Measurements from ENCODE around the gene SLC27A5. TPM values are rescaled to one million over a fixed set of nuclear protein-coding genes. Genes with fewer than 3 reads are reported as not detected.

The SLC27A5 gene
- total and polyA plus RNA-seq, 2 of the 13 experiments (the other 11 are each of a cell fraction or from before 2014, with no cell fraction given): 30.3 to 40.2 TPM

DNA sequence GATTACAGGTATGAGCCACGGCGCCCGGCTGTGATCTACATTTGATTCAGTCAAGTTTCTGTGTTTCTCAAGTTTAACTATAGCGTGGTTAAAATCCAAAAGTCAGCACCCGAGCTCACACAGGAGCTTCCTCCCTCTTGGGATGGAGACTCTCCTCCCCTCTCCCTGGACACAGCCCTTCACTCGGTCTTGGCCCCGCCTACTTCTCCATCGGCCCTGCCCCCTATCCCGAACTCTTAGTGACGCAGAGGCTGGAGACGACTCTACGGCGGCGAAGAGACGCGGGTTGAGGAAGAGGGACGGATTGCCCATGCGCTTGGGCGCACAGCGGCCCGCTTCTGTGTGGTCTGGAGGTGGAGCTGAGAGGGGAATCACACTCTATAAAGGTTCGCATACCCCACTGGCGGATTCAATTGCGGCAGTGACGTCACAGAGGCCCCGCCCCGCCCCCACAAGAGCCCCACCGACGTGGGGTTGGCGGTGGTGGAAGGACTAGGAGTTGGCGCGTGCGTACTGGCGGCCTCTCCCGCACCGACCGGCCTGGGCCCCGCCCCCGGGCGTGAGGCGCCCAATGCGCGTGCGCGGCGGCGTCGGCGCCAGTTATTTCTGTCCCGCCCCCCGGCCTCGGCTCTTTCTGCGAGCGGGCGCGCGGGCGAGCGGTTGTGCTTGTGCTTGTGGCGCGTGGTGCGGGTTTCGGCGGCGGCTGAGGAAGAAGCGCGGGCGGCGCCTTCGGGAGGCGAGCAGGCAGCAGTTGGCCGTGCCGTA lies 32.2 kb upstream of the SLC27A5 start, which contains the start of gene TRIM28 (continued):
- TF ChIP-seq, protein P1, sequence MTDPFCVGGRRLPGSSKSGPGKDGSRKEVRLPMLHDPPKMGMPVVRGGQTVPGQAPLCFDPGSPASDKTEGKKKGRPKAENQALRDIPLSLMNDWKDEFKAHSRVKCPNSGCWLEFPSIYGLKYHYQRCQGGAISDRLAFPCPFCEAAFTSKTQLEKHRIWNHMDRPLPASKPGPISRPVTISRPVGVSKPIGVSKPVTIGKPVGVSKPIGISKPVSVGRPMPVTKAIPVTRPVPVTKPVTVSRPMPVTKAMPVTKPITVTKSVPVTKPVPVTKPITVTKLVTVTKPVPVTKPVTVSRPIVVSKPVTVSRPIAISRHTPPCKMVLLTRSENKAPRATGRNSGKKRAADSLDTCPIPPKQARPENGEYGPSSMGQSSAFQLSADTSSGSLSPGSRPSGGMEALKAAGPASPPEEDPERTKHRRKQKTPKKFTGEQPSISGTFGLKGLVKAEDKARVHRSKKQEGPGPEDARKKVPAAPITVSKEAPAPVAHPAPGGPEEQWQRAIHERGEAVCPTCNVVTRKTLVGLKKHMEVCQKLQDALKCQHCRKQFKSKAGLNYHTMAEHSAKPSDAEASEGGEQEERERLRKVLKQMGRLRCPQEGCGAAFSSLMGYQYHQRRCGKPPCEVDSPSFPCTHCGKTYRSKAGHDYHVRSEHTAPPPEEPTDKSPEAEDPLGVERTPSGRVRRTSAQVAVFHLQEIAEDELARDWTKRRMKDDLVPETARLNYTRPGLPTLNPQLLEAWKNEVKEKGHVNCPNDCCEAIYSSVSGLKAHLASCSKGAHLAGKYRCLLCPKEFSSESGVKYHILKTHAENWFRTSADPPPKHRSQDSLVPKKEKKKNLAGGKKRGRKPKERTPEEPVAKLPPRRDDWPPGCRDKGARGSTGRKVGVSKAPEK (CRISPR knock-in tag; IDR thresholded peaks at IDR 0.05; ENCODE audit: borderline replicate concordance): no peak
- TF ChIP-seq AKAP8 (CRISPR knock-in tag; IDR thresholded peaks at IDR 0.05) (no peak), HDAC1 (CRISPR knock-in tag; IDR thresholded peaks at IDR 0.05) (peak; percentile 44), ZNF761 (CRISPR knock-in tag; conservative IDR thresholded peaks at IDR 0.05) (peak; percentile 93; the same call in 1 of the 2 replicates), MEIS1 (CRISPR knock-in tag; IDR thresholded peaks at IDR 0.05; ENCODE audit: borderline replicate concordance) (peak; percentile 67; the same call in 1 of the 2 replicates), ASH2L (IDR thresholded peaks at IDR 0.05; ENCODE audit: insufficient read length, low read depth, low read length) (peak; percentile 63), MAFK (conservative IDR thresholded peaks at IDR 0.05 in 1 of 2, IDR thresholded peaks at IDR 0.05 in 1 of 2; ENCODE audit: low read length in 2 of 2) (no peak)
- TF ChIP-seq, protein P2, sequence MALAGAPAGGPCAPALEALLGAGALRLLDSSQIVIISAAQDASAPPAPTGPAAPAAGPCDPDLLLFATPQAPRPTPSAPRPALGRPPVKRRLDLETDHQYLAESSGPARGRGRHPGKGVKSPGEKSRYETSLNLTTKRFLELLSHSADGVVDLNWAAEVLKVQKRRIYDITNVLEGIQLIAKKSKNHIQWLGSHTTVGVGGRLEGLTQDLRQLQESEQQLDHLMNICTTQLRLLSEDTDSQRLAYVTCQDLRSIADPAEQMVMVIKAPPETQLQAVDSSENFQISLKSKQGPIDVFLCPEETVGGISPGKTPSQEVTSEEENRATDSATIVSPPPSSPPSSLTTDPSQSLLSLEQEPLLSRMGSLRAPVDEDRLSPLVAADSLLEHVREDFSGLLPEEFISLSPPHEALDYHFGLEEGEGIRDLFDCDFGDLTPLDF (CRISPR knock-in tag; IDR thresholded peaks at IDR 0.05): peak; percentile 71
- TF ChIP-seq, protein P3, sequence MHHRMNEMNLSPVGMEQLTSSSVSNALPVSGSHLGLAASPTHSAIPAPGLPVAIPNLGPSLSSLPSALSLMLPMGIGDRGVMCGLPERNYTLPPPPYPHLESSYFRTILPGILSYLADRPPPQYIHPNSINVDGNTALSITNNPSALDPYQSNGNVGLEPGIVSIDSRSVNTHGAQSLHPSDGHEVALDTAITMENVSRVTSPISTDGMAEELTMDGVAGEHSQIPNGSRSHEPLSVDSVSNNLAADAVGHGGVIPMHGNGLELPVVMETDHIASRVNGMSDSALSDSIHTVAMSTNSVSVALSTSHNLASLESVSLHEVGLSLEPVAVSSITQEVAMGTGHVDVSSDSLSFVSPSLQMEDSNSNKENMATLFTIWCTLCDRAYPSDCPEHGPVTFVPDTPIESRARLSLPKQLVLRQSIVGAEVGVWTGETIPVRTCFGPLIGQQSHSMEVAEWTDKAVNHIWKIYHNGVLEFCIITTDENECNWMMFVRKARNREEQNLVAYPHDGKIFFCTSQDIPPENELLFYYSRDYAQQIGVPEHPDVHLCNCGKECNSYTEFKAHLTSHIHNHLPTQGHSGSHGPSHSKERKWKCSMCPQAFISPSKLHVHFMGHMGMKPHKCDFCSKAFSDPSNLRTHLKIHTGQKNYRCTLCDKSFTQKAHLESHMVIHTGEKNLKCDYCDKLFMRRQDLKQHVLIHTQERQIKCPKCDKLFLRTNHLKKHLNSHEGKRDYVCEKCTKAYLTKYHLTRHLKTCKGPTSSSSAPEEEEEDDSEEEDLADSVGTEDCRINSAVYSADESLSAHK (CRISPR knock-in tag; IDR thresholded peaks at IDR 0.05; ENCODE audit: borderline replicate concordance): no peak
- TF ChIP-seq, protein P4, sequence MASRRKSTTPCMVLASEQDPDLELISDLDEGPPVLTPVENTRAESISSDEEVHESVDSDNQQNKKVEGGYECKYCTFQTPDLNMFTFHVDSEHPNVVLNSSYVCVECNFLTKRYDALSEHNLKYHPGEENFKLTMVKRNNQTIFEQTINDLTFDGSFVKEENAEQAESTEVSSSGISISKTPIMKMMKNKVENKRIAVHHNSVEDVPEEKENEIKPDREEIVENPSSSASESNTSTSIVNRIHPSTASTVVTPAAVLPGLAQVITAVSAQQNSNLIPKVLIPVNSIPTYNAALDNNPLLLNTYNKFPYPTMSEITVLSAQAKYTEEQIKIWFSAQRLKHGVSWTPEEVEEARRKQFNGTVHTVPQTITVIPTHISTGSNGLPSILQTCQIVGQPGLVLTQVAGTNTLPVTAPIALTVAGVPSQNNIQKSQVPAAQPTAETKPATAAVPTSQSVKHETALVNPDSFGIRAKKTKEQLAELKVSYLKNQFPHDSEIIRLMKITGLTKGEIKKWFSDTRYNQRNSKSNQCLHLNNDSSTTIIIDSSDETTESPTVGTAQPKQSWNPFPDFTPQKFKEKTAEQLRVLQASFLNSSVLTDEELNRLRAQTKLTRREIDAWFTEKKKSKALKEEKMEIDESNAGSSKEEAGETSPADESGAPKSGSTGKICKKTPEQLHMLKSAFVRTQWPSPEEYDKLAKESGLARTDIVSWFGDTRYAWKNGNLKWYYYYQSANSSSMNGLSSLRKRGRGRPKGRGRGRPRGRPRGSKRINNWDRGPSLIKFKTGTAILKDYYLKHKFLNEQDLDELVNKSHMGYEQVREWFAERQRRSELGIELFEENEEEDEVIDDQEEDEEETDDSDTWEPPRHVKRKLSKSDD (CRISPR knock-in tag; IDR thresholded peaks at IDR 0.05; ENCODE audit: low read depth): peak; percentile 62; the same call in 1 of the 2 replicates

Data from HepG2 (cell line).